Lower lobe of right lung (tissue), 2 donors: Measurements from ENCODE around the gene ATP6V1F. TPM values are rescaled to one million over a fixed set of nuclear protein-coding genes. Genes with fewer than 3 reads are reported as not detected.

Experiments
- ATAC-seq, 2 donors: fragments of 200-7000 bp; cut with Tn5 transposase; one replicate each; pipeline ENCODE4 v1.9.1; 2020 to 2022; ENCODE audit warnings: mild to moderate bottlenecking in 2 of 2, moderate library complexity in 2 of 2
- DNase-seq: peaks from one replicate; pipeline ENCODE4 v3.0.0-alpha.2; 2020
- H3K27ac ChIP-seq: fragments of 200-600 bp; one replicate; pipeline ENCODE4 v1.8.0; 2022
- H3K27me3 ChIP-seq: fragments of 200-600 bp; one replicate; pipeline ENCODE4 v1.8.0; 2022; ENCODE audit warnings: low read depth
- H3K36me3 ChIP-seq: fragments of 200-600 bp; one replicate; pipeline ENCODE4 v1.8.0; 2022; ENCODE audit warnings: mild to moderate bottlenecking
- H3K4me1 ChIP-seq: fragments of 200-600 bp; one replicate; pipeline ENCODE4 v1.8.0; 2022
- H3K4me3 ChIP-seq: fragments of 200-600 bp; one replicate; pipeline ENCODE4 v1.8.0; 2022; ENCODE audit warnings: mild to moderate bottlenecking
- H3K9me3 ChIP-seq: fragments of 200-600 bp; one replicate; pipeline ENCODE4 v1.8.0; 2022
- intact Hi-C: fragments of 100-400 bp; cut with DNase I; formaldehyde crosslinking; loops from one replicate; pipeline ENCODE4 v1.11.0; 2022
- total RNA-seq: library from RNA; stranded (reverse); fragmentation: NEBNext Ultra II Directional; extraction: Animal tissue kit (Norgen Biotek cat#: 25700); gene quantifications from one replicate; pipeline ENCODE4 v1.2.1, GENCODE V29; 2021
- TF ChIP-seq, protein P1 (sequence below): fragments of 200-600 bp; IDR thresholded peaks from one replicate; pipeline ENCODE4 v1.8.0; 2022; ENCODE audit warnings: antibody characterized with exemption, mild to moderate bottlenecking
- donor health status: DM: no; HTN: yes; CAD: no; lungs with severe emphysema.

Gene ATP6V1F
- total RNA-seq, 1 donor from 2014 or later, result 208 TPM

- H3K27me3 ChIP-seq, result no peaks in the 10 kb centered on the region
- H3K36me3 ChIP-seq, result no peaks in the 10 kb centered on the region
- ATAC-seq (no peak), DNase-seq (no peak)
- TF ChIP-seq, protein P1, sequence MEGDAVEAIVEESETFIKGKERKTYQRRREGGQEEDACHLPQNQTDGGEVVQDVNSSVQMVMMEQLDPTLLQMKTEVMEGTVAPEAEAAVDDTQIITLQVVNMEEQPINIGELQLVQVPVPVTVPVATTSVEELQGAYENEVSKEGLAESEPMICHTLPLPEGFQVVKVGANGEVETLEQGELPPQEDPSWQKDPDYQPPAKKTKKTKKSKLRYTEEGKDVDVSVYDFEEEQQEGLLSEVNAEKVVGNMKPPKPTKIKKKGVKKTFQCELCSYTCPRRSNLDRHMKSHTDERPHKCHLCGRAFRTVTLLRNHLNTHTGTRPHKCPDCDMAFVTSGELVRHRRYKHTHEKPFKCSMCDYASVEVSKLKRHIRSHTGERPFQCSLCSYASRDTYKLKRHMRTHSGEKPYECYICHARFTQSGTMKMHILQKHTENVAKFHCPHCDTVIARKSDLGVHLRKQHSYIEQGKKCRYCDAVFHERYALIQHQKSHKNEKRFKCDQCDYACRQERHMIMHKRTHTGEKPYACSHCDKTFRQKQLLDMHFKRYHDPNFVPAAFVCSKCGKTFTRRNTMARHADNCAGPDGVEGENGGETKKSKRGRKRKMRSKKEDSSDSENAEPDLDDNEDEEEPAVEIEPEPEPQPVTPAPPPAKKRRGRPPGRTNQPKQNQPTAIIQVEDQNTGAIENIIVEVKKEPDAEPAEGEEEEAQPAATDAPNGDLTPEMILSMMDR, result no peak
- intact Hi-C loops, result no loop called here
- H3K27ac ChIP-seq, result no peak overlapping the region
- H3K4me3 ChIP-seq, result no peak overlapping the region
- no peaks in the 10 kb centered on the region for H3K9me3 ChIP-seq
- H3K4me1 ChIP-seq, result no peaks in the 10 kb centered on the region
These were observed 13.5 kb upstream of the ATP6V1F start for GRCh38 chr7:128849156-128849515.

- Histone ChIP-seq H3K36me3 (no peaks in the 10 kb centered on the region), H3K4me1 (no peaks in the 10 kb centered on the region), H3K27ac (no peak overlapping the region), H3K9me3 (no peaks in the 10 kb centered on the region), H3K27me3 (no peaks in the 10 kb centered on the region), H3K4me3 (no peak overlapping the region)
- no peak for DNase-seq
- TF ChIP-seq, protein P1, result no peak
- ATAC-seq, result no peak
- intact Hi-C loops, result no loop called here
These were observed 12.7 kb upstream of the ATP6V1F start for GRCh38 chr7:128849804-128850490.

- ATAC-seq, result no peak
- Histone ChIP-seq H3K36me3 (no peaks in the 10 kb centered on the region), H3K4me1 (no peaks in the 10 kb centered on the region), H3K27me3 (no peaks in the 10 kb centered on the region), H3K4me3 (no peak overlapping the region), H3K27ac (no peak overlapping the region), H3K9me3 (no peaks in the 10 kb centered on the region)
- no peak for DNase-seq
- TF ChIP-seq, protein P1, result no peak
- intact Hi-C loops, result no loop called here
These were observed 10.0 kb upstream of the ATP6V1F start for GRCh38 chr7:128852537-128853254.

DNA sequence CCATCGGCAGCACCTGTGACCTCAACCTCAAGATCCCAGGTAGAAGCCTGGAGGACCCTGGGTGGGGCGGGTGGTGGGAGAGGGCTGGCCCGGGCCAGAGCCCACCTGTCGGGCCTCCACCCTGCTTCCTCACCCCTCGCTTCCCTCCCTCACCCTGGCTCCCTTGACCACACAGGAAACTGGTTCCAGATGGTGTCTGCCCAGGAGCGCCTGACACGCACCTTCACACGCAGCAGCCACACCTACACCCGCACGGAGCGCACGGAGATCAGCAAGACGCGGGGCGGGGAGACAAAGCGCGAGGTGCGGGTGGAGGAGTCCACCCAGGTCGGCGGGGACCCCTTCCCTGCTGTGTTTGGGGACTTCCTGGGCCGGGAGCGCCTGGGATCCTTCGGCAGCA, 8.9 kb upstream of the ATP6V1F start:
- intact Hi-C loops, result no loop called here
- no peak overlapping the region for H3K4me3 ChIP-seq
- ATAC-seq, result no peak
- TF ChIP-seq, protein P1, result no peak
- H3K4me1 ChIP-seq, result no peaks in the 10 kb centered on the region
- no peaks in the 10 kb centered on the region for H3K27me3 ChIP-seq
- no peak for DNase-seq
- no peaks in the 10 kb centered on the region for H3K36me3 ChIP-seq
- H3K27ac ChIP-seq, result no peak overlapping the region
- H3K9me3 ChIP-seq, result no peaks in the 10 kb centered on the region

DNA sequence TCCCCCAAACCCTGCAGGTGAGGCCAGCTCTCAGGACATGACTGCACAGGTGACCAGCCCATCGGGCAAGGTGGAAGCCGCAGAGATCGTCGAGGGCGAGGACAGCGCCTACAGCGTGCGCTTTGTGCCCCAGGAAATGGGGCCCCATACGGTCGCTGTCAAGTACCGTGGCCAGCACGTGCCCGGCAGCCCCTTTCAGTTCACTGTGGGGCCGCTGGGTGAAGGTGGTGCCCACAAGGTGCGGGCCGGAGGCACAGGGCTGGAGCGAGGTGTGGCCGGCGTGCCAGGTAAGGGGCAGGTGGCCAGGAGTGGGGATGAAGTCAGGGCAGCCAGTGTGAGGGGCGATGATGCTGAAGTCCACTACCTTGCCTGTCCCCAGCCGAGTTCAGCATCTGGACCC, 8.3 kb upstream of the ATP6V1F start:
- DNase-seq (no peak), ATAC-seq (no peak)
- no peak overlapping the region for H3K27ac ChIP-seq
- intact Hi-C loops, result no loop called here
- TF ChIP-seq, protein P1, result no peak
- no peaks in the 10 kb centered on the region for H3K9me3 ChIP-seq
- H3K27me3 ChIP-seq, result no peaks in the 10 kb centered on the region
- H3K36me3 ChIP-seq, result no peaks in the 10 kb centered on the region
- no peak overlapping the region for H3K4me3 ChIP-seq
- H3K4me1 ChIP-seq, result no peaks in the 10 kb centered on the region
